Measurements from ENCODE around the gene NR0B2. TPM values are rescaled to one million over a fixed set of nuclear protein-coding genes. Genes with fewer than 3 reads are reported as not detected.
"Not testable (repeated sequence)": the region's sequence is repeated elsewhere in the genome, so short reads cannot be mapped to it uniquely, and the experiment has no call there.

NR0B2 gene
- total RNA-seq (2014; rRNA removed; shearing (Covaris generic)): not detected in 2 replicates

GRCh38 chr1:26913754-26914619, at the start of gene NR0B2:
Gene NR0B2, minus strand, starts transcription at chr1:26913975. Its CDS starts 35 bp downstream, at chr1:26913940.
- peak; percentile 64 for DNase-seq (ENCODE audit: low spot score)
- in situ Hi-C loops (cut with HindIII; ENCODE audit: low sequenced_read_pairs): no loop called here

GRCh38 chr1:26961826-26962225, 48.1 kb upstream of the NR0B2 start:
- in situ Hi-C loops (cut with HindIII; ENCODE audit: low sequenced_read_pairs): loop anchor here (25.0 kb wide), 1 partner anchor 100 kb away; no protein-coding TSS in a partner anchor
- no peak for DNase-seq (ENCODE audit: low spot score)

- in situ Hi-C loops (cut with HindIII; ENCODE audit: low sequenced_read_pairs): loop anchor here (25.0 kb wide), 1 partner anchor 102 kb away; no protein-coding TSS in a partner anchor
- no peak for DNase-seq (ENCODE audit: low spot score)
Measured at GRCh38 chr1:26960625-26960966, 46.8 kb upstream of the NR0B2 start.

GRCh38 chr1:26959722-26960624, 46.2 kb upstream of the NR0B2 start, which contains the start of gene KDF1:
Gene KDF1, minus strand, starts transcription at chr1:26960468. Its CDS starts 8,088 bp downstream, at chr1:26952380.
- in situ Hi-C loops (cut with HindIII; ENCODE audit: low sequenced_read_pairs): loop anchor here (25.0 kb wide), 1 partner anchor 102 kb away; no protein-coding TSS in a partner anchor
- DNase-seq (ENCODE audit: low spot score): peak; percentile 37

- DNase-seq (ENCODE audit: low spot score): no peak
- in situ Hi-C loops (cut with HindIII; ENCODE audit: low sequenced_read_pairs): loop anchor here (25.0 kb wide), 1 partner anchor 103 kb away; no protein-coding TSS in a partner anchor
Measured at GRCh38 chr1:26959270-26959669, 45.5 kb upstream of the NR0B2 start.

GRCh38 chr1:26957306-26957705, 43.5 kb upstream of the NR0B2 start:
- in situ Hi-C loops (cut with HindIII; ENCODE audit: low sequenced_read_pairs): loop anchor here (25.0 kb wide), 1 partner anchor 105 kb away; no protein-coding TSS in a partner anchor
- DNase-seq (ENCODE audit: low spot score): no peak

- in situ Hi-C loops (cut with HindIII; ENCODE audit: low sequenced_read_pairs): loop anchor here (25.0 kb wide), 1 partner anchor 106 kb away; no protein-coding TSS in a partner anchor
- no peak for DNase-seq (ENCODE audit: low spot score)
Measured at GRCh38 chr1:26956321-26956720, 42.5 kb upstream of the NR0B2 start.

GRCh38 chr1:26953374-26953773, 39.6 kb upstream of the NR0B2 start:
- no peak for DNase-seq (ENCODE audit: low spot score)
- in situ Hi-C loops (cut with HindIII; ENCODE audit: low sequenced_read_pairs): loop anchor here (25.0 kb wide), 1 partner anchor 109 kb away; no protein-coding TSS in a partner anchor

GRCh38 chr1:26951821-26952497, 38.2 kb upstream of the NR0B2 start:
- in situ Hi-C loops (cut with HindIII; ENCODE audit: low sequenced_read_pairs): loop anchor here (25.0 kb wide), 1 partner anchor 110 kb away; no protein-coding TSS in a partner anchor

DNA sequence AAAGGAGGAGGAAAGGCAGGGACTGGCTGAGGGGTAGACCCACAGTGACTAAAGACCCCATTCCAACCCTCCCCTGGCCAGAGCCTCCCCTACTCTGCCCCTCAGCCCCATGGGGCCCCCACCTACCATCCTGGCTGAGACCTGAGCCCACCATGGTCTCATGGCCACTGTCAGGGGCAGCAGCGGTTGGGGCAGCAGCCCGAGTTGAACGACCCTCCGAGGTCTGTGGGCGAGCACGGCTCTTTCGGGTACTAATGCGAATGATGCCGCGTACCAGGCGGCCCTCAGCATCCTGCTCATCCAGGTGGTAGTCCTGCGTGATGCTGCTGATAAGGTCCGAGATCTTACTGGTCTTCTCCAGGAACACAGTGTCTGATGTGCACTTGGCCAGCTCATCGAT, 37.4 kb upstream of the NR0B2 start:
- DNase-seq (ENCODE audit: low spot score): no peak
- in situ Hi-C loops (cut with HindIII; ENCODE audit: low sequenced_read_pairs): loop anchor here (25.0 kb wide), 1 partner anchor 111 kb away; no protein-coding TSS in a partner anchor

More at GRCh38 chr1:26951821-26952497, 38.2 kb upstream of the NR0B2 start:
- DNase-seq (ENCODE audit: low spot score): no peak

GRCh38 chr1:26950602-26951001, 36.8 kb upstream of the NR0B2 start:
- DNase-seq (ENCODE audit: low spot score): no peak
- in situ Hi-C loops (cut with HindIII; ENCODE audit: low sequenced_read_pairs): loop anchor here (25.0 kb wide), 1 partner anchor 112 kb away; no protein-coding TSS in a partner anchor

DNA sequence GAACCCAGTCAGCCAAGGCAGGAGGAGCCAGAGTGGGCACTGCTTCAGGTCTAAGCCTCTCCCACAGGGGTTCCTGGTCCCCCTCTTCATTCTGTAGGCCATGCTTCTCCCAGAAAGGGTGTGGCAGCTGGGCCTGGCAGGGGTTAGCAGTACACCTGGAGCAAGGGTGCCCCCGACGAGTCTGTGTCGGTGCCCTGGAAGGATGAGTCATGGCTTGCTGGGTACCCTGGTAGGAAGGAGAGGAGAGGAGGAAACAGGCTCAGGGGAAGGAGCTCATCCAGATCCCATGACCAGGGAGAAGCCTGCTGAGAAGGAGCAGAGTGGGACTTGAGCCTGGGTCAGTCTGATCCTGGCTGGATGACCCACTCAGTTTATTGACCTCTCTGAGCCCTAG, 36.1 kb upstream of the NR0B2 start:
- in situ Hi-C loops (cut with HindIII; ENCODE audit: low sequenced_read_pairs): loop anchor here (25.0 kb wide), 1 partner anchor 112 kb away; no protein-coding TSS in a partner anchor
- DNase-seq (ENCODE audit: low spot score): no peak

- in situ Hi-C loops (cut with HindIII; ENCODE audit: low sequenced_read_pairs): no loop called here
Measured at GRCh38 chr1:26949266-26949925, 35.6 kb upstream of the NR0B2 start.

DNA sequence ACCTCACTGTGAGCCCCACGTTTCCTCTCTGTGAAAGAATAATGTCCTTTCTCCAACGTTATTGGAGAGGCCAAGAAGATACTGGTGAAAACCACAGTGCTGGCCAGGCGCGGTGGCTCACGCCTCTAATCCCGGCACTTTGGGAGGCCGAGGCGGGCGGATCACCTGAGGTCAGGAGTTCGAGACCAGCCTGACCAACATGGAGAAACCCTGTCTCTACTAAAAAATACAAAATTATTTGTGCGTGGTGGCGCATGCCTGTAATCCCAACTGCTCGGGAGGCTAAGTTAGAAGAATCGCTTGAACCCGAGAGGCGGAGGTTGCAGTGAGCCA, 34.9 kb upstream of the NR0B2 start:
- DNase-seq (ENCODE audit: low spot score); in situ Hi-C loops (cut with HindIII; ENCODE audit: low sequenced_read_pairs): not testable (repeated sequence)

More at GRCh38 chr1:26949266-26949925, 35.6 kb upstream of the NR0B2 start:
- DNase-seq (ENCODE audit: low spot score): peak; percentile 74

GRCh38 chr1:26946270-26946669, 32.5 kb upstream of the NR0B2 start:
- in situ Hi-C loops (cut with HindIII; ENCODE audit: low sequenced_read_pairs): no loop called here
- DNase-seq (ENCODE audit: low spot score): no peak

- in situ Hi-C loops (cut with HindIII; ENCODE audit: low sequenced_read_pairs): no loop called here
- no peak for DNase-seq (ENCODE audit: low spot score)
Measured at GRCh38 chr1:26945728-26946127, 32.0 kb upstream of the NR0B2 start.

DNA sequence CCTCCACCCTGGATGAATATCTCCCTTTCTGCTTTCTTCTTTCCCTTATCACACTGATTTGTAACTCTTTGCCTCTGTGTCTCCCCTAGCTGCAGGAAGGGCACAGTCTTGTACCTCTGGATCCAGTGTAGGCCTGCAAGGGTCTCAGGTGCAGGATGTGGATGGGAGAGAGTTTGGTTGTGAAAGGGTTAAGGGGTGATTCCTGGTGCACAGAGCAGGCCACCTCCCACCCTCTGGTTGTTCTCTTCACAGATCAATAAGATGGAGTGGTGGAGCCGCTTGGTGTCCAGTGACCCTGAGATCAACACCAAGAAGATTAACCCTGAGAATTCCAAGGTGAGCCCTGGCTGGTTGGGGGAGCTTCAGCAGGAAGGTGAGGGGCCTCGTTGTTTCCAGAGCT, 31.4 kb upstream of the NR0B2 start:
- in situ Hi-C loops (cut with HindIII; ENCODE audit: low sequenced_read_pairs): no loop called here
- no peak for DNase-seq (ENCODE audit: low spot score)

DNA sequence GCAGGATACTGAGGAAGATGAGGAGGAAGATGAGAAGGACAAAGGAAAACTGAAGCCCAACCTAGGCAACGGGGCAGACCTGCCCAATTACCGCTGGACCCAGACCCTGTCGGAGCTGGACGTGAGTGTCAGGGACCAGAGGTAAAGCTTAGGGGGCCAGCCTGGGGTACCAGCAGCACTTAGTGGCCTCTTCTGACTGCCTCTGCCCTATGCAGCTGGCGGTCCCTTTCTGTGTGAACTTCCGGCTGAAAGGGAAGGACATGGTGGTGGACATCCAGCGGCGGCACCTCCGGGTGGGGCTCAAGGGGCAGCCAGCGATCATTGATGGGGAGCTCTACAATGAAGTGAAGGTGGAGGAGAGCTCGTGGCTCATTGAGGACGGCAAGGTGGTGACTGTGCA, 28.9 kb upstream of the NR0B2 start:
- in situ Hi-C loops (cut with HindIII; ENCODE audit: low sequenced_read_pairs): no loop called here

More for the DNA sequence above, 28.9 kb upstream of the NR0B2 start:
- DNase-seq (ENCODE audit: low spot score): no peak

All from G401 (cell line).